Caco-2 (cell line): Measurements from ENCODE around the gene LHFPL3. TPM values are rescaled to one million over a fixed set of nuclear protein-coding genes. Genes with fewer than 3 reads are reported as not detected.

Experiments used
- BruUV-seq: library from RNA; stranded (reverse); fragments of 400-500 nt; replicated peaks from 2 replicates; lab custom pipeline; 2021; lab: Mats Ljungman, UMichigan
- CTCF ChIA-PET: fragments of 300-600 bp; sonication (Branson Sonifier 250); formaldehyde crosslinking; loops from one replicate; lab custom pipeline; 2022; ENCODE audit warnings: antibody characterized with exemption; lab: Charles Lee
- POLR2A ChIA-PET: fragments of 300-600 bp; sonication (Branson Sonifier 250); formaldehyde crosslinking; loops from one replicate; lab custom pipeline; 2022; ENCODE audit warnings: antibody characterized with exemption; lab: Charles Lee
- DNase-seq, 2 experiments: peaks; one replicate each; pipeline versions ENCODE4 v3.0.0 to v3.0.0-alpha.2; 2020 to 2022
- H3K27me3 ChIP-seq: replicated peaks from 2 replicates; pipeline ENCODE4 v1.6.0; 2011; ENCODE audit warnings: low read length; ENCODE audit not compliant: control insufficient read depth, insufficient read depth
- H3K36me3 ChIP-seq: 2 replicates; pipeline ENCODE4 v1.5.1; 2011; ENCODE audit warnings: low read length; ENCODE audit not compliant: control insufficient read depth, insufficient read depth
- H3K4me1 ChIP-seq: fragments of 250-450 bp; sonication (Bioruptor Pico); 2 replicates; pipeline ENCODE4 v1.5.1; 2020; ENCODE audit warnings: mild to moderate bottlenecking
- H3K4me3 ChIP-seq: 2 replicates; pipeline ENCODE4 v1.5.1; 2011; ENCODE audit warnings: low read depth, mild to moderate bottlenecking, control low read depth, low read length
- H3K9me3 ChIP-seq: fragments of 250-450 bp; sonication (Bioruptor Pico); 2 replicates; pipeline ENCODE4 v1.5.1; 2020; ENCODE audit warnings: mild to moderate bottlenecking, moderate library complexity
- H3K27ac Mint-ChIP-seq: one replicate; pipeline ENCODE4 v1.8.0; 2022; ENCODE audit warnings: mixed read lengths; ENCODE audit not compliant: unreplicated experiment
- H3K27me3 Mint-ChIP-seq: one replicate; pipeline ENCODE4 v1.8.0; 2022; ENCODE audit warnings: mixed read lengths; ENCODE audit not compliant: insufficient read depth, unreplicated experiment
- H3K36me3 Mint-ChIP-seq: one replicate; pipeline ENCODE4 v1.8.0; 2022; ENCODE audit warnings: mild to moderate bottlenecking, mixed read lengths; ENCODE audit not compliant: insufficient read depth, unreplicated experiment
- H3K4me1 Mint-ChIP-seq: one replicate; pipeline ENCODE4 v1.8.0; 2022; ENCODE audit warnings: low read depth, mixed read lengths; ENCODE audit not compliant: unreplicated experiment
- H3K4me3 Mint-ChIP-seq: one replicate; pipeline ENCODE4 v1.8.0; 2022; ENCODE audit warnings: mild to moderate bottlenecking, moderate library complexity, mixed read lengths; ENCODE audit not compliant: unreplicated experiment
- H3K9me3 Mint-ChIP-seq: one replicate; pipeline ENCODE4 v1.8.0; 2022; ENCODE audit warnings: mixed read lengths; ENCODE audit not compliant: unreplicated experiment
- CTCF ChIP-seq, 2 experiments: fragments of 200-600 bp in 1 of 2; IDR thresholded peaks; 1 replicate in 1 of 2; 2 replicates in 1 of 2; pipeline versions ENCODE4 v1.5.1 to v1.8.0; 2011 to 2022; ENCODE audit warnings: antibody characterized with exemption in 1 of 2, control low read depth in 1 of 2, inconsistent platforms in 1 of 2, low read depth in 1 of 2, low read length in 1 of 2, mild to moderate bottlenecking in 1 of 2, moderate library complexity in 1 of 2; ENCODE audit not compliant: insufficient read depth in 1 of 2, severe bottlenecking in 1 of 2, unreplicated experiment in 1 of 2
- intact Hi-C: fragments of 100-400 bp; cut with micrococcal nuclease; formaldehyde crosslinking; loops from one replicate; pipeline ENCODE4 v1.10.0; 2022; ENCODE audit not compliant: unreplicated experiment
- total RNA-seq: library from RNA; stranded (reverse); gene quantifications from 2 replicates; pipeline ENCODE4 v1.2.3, GENCODE V29; 2022

LHFPL3 gene
- total RNA-seq, 1 experiment from 2014 or later = not detected

DNA sequence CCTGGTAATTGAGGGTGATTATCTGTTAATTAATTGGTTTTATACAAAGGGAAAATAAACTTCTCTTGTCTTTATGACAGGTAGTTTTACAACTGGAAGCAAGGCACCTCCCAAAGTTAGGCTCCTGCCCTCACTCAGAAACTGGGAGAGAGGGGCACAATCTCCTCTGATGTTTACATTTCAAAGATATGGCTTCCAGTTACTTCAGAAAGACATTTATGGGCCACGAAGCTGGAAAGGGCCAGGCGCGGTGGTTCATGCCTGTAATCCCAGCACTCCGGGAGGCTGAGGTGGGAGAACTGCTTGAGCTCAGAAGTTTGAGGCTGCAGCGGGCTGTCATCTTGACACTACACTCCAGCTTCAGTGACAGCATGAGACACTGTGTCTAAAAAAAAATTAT is 570.0 kb downstream of the LHFPL3 start:
- Mint-ChIP-seq H3K4me1 (no peaks in the 10 kb centered on the region), H3K36me3 (no peaks in the 10 kb centered on the region), H3K27ac (no peak overlapping the region), H3K4me3 (no peak overlapping the region), H3K9me3 (no peaks in the 10 kb centered on the region), H3K27me3 (no peaks in the 10 kb centered on the region)
- H3K4me1 ChIP-seq = no peaks in the 10 kb centered on the region
- TF ChIP-seq CTCF (IDR thresholded peaks at IDR 0.05; ENCODE audit: insufficient read depth in 1 of 2, low read depth in 1 of 2, low read length in 1 of 2, severe bottlenecking in 1 of 2, unreplicated experiment in 1 of 2) = no peak
- CTCF ChIA-PET = no interaction called here
- H3K27me3 ChIP-seq = no peaks in the 10 kb centered on the region
- POLR2A ChIA-PET = no interaction called here
- no peak for DNase-seq
- no peaks in the 10 kb centered on the region for H3K36me3 ChIP-seq
- H3K9me3 ChIP-seq = no peaks in the 10 kb centered on the region
- intact Hi-C loops = no loop called here
- BruUV-seq = no TSS peak
- no peak overlapping the region for H3K4me3 ChIP-seq

DNA sequence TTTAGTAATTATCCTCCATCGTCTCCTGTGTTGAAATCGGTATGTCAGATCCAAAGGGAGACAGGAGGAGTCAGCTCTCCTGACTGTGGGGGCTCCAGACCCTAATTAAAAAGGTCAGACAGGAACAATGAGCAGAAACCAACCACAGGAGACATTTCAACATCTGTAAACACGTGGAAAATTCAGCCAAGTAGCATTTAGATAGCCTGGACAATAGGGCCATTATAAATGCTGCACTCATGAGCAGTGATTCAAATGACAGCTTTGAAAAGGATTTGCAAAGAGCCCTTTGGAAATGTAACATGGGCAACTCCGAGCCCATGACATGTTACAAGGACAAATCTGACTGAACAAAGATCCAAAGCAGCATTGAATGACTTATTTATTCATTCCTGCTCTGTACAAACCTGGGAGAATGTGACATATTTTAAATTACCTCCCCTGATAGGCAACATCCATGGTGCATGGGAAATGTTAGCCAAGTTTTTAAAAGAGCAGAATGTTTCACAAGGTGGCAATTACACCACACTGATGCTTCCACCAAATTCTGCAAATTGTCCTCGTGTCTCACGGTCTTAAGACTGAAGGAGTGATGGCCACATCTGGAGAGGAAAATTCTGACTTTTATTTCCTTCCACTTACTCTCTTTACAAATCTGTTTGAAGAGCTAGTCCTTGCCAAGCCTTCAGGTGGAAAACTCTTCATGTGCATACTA is 572.3 kb downstream of the LHFPL3 start:
- no peak for TF ChIP-seq CTCF (IDR thresholded peaks at IDR 0.05; ENCODE audit: insufficient read depth in 1 of 2, low read depth in 1 of 2, low read length in 1 of 2, severe bottlenecking in 1 of 2, unreplicated experiment in 1 of 2)
- no peaks in the 10 kb centered on the region for H3K4me1 Mint-ChIP-seq
- H3K27ac Mint-ChIP-seq = no peak overlapping the region
- no peaks in the 10 kb centered on the region for H3K4me1 ChIP-seq
- no peaks in the 10 kb centered on the region for H3K9me3 ChIP-seq
- BruUV-seq = no TSS peak
- no peaks in the 10 kb centered on the region for H3K27me3 ChIP-seq
- CTCF ChIA-PET = interaction anchor here (2.7 kb wide), 1 partner anchor 17 kb away, joined by 11 read pairs; no protein-coding TSS in a partner anchor
- no peak overlapping the region for H3K4me3 ChIP-seq
- POLR2A ChIA-PET = no interaction called here
- intact Hi-C loops = no loop called here
- DNase-seq = no peak
- no peak overlapping the region for H3K4me3 Mint-ChIP-seq
- H3K27me3 Mint-ChIP-seq = no peaks in the 10 kb centered on the region
- no peaks in the 10 kb centered on the region for H3K9me3 Mint-ChIP-seq
- no peaks in the 10 kb centered on the region for H3K36me3 Mint-ChIP-seq
- no peaks in the 10 kb centered on the region for H3K36me3 ChIP-seq

DNA sequence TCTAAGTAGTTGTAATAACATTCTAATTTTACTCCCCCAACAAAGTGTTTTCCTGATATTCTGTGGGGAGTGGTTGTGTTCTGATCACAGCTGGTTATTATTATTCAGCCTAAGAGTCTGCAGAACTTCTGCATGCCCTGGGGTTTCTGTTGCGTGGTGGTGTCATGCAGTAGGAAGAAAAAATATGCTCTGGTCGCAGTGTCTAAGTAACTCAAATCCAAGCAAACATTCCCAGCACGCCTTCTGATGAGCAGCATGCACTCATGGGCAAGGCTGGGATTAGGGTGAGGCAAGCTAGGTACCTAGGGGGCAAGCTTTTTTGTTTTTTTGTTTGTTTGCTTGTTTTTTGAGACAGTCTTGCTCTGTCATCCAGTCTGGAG is 572.8 kb downstream of the LHFPL3 start:
- CTCF ChIA-PET = interaction anchor here (2.7 kb wide), 1 partner anchor 17 kb away, joined by 11 read pairs; no protein-coding TSS in a partner anchor
- no peaks in the 10 kb centered on the region for H3K27me3 Mint-ChIP-seq
- POLR2A ChIA-PET = no interaction called here
- no peak overlapping the region for H3K4me3 ChIP-seq
- H3K27me3 ChIP-seq = no peaks in the 10 kb centered on the region; the same call in 1 of the 2 replicates
- no peaks in the 10 kb centered on the region for H3K9me3 Mint-ChIP-seq
- no peaks in the 10 kb centered on the region for H3K4me1 ChIP-seq
- no peak for DNase-seq
- intact Hi-C loops = no loop called here
- no TSS peak for BruUV-seq
- TF ChIP-seq CTCF (IDR thresholded peaks at IDR 0.05; ENCODE audit: insufficient read depth in 1 of 2, low read depth in 1 of 2, low read length in 1 of 2, severe bottlenecking in 1 of 2, unreplicated experiment in 1 of 2) = no peak
- no peaks in the 10 kb centered on the region for H3K9me3 ChIP-seq
- H3K36me3 Mint-ChIP-seq = no peaks in the 10 kb centered on the region
- no peaks in the 10 kb centered on the region for H3K36me3 ChIP-seq
- H3K27ac Mint-ChIP-seq = no peak overlapping the region
- H3K4me1 Mint-ChIP-seq = no peaks in the 10 kb centered on the region
- no peak overlapping the region for H3K4me3 Mint-ChIP-seq
